NT2/D1 (cell line): ENCODE data around the gene YWHAQ.

Experiments
- SUZ12 ChIP-seq: IDR thresholded peaks from 2 replicates; pipeline ENCODE4 v1.6.1; 2011; ENCODE audit not compliant: insufficient read length, insufficient read depth; ENCODE audit errors: extremely low read depth
- YY1 ChIP-seq: IDR thresholded peaks from 2 replicates; pipeline ENCODE4 v1.6.1; 2011; ENCODE audit not compliant: insufficient read length, insufficient read depth
- ZNF274 ChIP-seq: IDR thresholded peaks from 2 replicates; pipeline ENCODE4 v1.6.1; 2011; ENCODE audit warnings: mild to moderate bottlenecking, low read depth, low read length

DNA sequence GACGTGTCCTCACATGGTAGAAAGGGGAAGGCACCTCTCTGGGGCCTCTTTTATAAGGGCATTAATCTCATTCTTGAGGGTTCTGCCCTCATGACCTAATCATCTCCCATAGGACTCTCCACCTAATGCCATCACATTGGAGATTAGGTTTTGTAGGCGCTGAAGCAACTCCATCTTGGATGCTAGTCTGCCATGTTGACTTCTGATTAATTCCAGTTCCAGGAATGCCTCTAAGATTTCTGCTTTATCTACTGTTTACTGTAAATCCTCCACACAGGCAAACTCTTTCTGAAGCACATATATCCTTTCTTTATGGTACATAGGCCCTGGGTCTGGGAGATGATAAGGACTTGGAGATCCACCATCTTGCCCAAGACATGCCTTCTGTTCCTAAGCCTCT lies 49.3 kb upstream of the YWHAQ start:
- TF ChIP-seq ZNF274 (no peak), SUZ12 (no peak), YY1 (no peak)
